ENCODE measurements around the gene PDXK.

Gene PDXK

GRCh38 chr21:43763901-43764523 is 45.1 kb downstream of the PDXK start:
- no peak for DNase-seq (ENCODE audit: low spot score)

- DNase-seq (ENCODE audit: low spot score): no peak
These were observed 45.9 kb downstream of the PDXK start for GRCh38 chr21:43764576-43765495.

GRCh38 chr21:43766734-43767497 is 48.0 kb downstream of the PDXK start:
- no peak for DNase-seq (ENCODE audit: low spot score)

- no peak for DNase-seq (ENCODE audit: low spot score)
These were observed 48.6 kb downstream of the PDXK start for GRCh38 chr21:43767498-43767983.

- peak; percentile 77 for DNase-seq (ENCODE audit: low spot score)
These were observed 49.3 kb downstream of the PDXK start for GRCh38 chr21:43767984-43768867.

GRCh38 chr21:43768868-43769167 is 49.9 kb downstream of the PDXK start:
- no peak for DNase-seq (ENCODE audit: low spot score)

GRCh38 chr21:43769325-43769958 is 50.5 kb downstream of the PDXK start:
- no peak for DNase-seq (ENCODE audit: low spot score)

GRCh38 chr21:43770066-43770655 is 51.2 kb downstream of the PDXK start:
- DNase-seq (ENCODE audit: low spot score): no peak

GRCh38 chr21:43771199-43771675 is 52.3 kb downstream of the PDXK start:
- no peak for DNase-seq (ENCODE audit: low spot score)

GRCh38 chr21:43771698-43772424 is 52.9 kb downstream of the PDXK start:
- DNase-seq (ENCODE audit: low spot score): no peak

GRCh38 chr21:43772425-43772821 is 53.5 kb downstream of the PDXK start:
- DNase-seq (ENCODE audit: low spot score): no peak

- DNase-seq (ENCODE audit: low spot score): no peak
These were observed 55.2 kb downstream of the PDXK start for GRCh38 chr21:43774163-43774562.

- DNase-seq (ENCODE audit: low spot score): no peak
These were observed 56.3 kb downstream of the PDXK start for GRCh38 chr21:43775190-43775589.

GRCh38 chr21:43775795-43776430 is 57.0 kb downstream of the PDXK start, which contains the start of gene CSTB:
Gene CSTB (minus strand): TSS chr21:43776308. CDS start chr21:43776269, 39 bp downstream.
- peak; percentile 75 for DNase-seq (ENCODE audit: low spot score)

GRCh38 chr21:43777953-43778352 is 59.0 kb downstream of the PDXK start:
- DNase-seq (ENCODE audit: low spot score): no peak

GRCh38 chr21:43778469-43779335 is 59.8 kb downstream of the PDXK start:
- no peak for DNase-seq (ENCODE audit: low spot score)

GRCh38 chr21:43779660-43780059 is 60.7 kb downstream of the PDXK start:
- no peak for DNase-seq (ENCODE audit: low spot score)

GRCh38 chr21:43781846-43782245 is 62.9 kb downstream of the PDXK start:
- DNase-seq (ENCODE audit: low spot score): no peak
